ENCODE data around the gene YWHAE.

Gene YWHAE

GRCh38 chr17:1351971-1352370 is 48.1 kb downstream of the YWHAE start:
- no peak for DNase-seq (ENCODE audit: low read depth)
- H3K4me3 ChIP-seq (ENCODE audit: control insufficient read depth, low read depth, low read length), result no peak overlapping the region
- TF ChIP-seq, protein P1, sequence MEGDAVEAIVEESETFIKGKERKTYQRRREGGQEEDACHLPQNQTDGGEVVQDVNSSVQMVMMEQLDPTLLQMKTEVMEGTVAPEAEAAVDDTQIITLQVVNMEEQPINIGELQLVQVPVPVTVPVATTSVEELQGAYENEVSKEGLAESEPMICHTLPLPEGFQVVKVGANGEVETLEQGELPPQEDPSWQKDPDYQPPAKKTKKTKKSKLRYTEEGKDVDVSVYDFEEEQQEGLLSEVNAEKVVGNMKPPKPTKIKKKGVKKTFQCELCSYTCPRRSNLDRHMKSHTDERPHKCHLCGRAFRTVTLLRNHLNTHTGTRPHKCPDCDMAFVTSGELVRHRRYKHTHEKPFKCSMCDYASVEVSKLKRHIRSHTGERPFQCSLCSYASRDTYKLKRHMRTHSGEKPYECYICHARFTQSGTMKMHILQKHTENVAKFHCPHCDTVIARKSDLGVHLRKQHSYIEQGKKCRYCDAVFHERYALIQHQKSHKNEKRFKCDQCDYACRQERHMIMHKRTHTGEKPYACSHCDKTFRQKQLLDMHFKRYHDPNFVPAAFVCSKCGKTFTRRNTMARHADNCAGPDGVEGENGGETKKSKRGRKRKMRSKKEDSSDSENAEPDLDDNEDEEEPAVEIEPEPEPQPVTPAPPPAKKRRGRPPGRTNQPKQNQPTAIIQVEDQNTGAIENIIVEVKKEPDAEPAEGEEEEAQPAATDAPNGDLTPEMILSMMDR (conservative IDR thresholded peaks at IDR 0.05; ENCODE audit: control insufficient read depth, insufficient read depth, low read depth, low read length), result no peak

- no peak for DNase-seq (ENCODE audit: low read depth)
- no peak overlapping the region for H3K4me3 ChIP-seq (ENCODE audit: control insufficient read depth, low read depth, low read length)
- TF ChIP-seq, protein P1 (conservative IDR thresholded peaks at IDR 0.05; ENCODE audit: control insufficient read depth, insufficient read depth, low read depth, low read length), result no peak
Observed at GRCh38 chr17:1351275-1351674, 48.7 kb downstream of the YWHAE start.

- TF ChIP-seq, protein P1 (conservative IDR thresholded peaks at IDR 0.05; ENCODE audit: control insufficient read depth, insufficient read depth, low read depth, low read length), result no peak
- peak; percentile 68 for DNase-seq (ENCODE audit: low read depth)
- H3K4me3 ChIP-seq (ENCODE audit: control insufficient read depth, low read depth, low read length), result no peak overlapping the region
Observed at GRCh38 chr17:1347589-1348323, 52.3 kb downstream of the YWHAE start.

- TF ChIP-seq, protein P1 (conservative IDR thresholded peaks at IDR 0.05; ENCODE audit: control insufficient read depth, insufficient read depth, low read depth, low read length), result no peak
- no peak overlapping the region for H3K4me3 ChIP-seq (ENCODE audit: control insufficient read depth, low read depth, low read length)
- no peak for DNase-seq (ENCODE audit: low read depth)
Observed at GRCh38 chr17:1344521-1344920, 55.5 kb downstream of the YWHAE start.

- DNase-seq (ENCODE audit: low read depth), result no peak
- TF ChIP-seq, protein P1 (conservative IDR thresholded peaks at IDR 0.05; ENCODE audit: control insufficient read depth, insufficient read depth, low read depth, low read length), result no peak
Observed at GRCh38 chr17:1343554-1343953, 56.5 kb downstream of the YWHAE start.

GRCh38 chr17:1340371-1340770 is 59.7 kb downstream of the YWHAE start:
- TF ChIP-seq, protein P1 (conservative IDR thresholded peaks at IDR 0.05; ENCODE audit: control insufficient read depth, insufficient read depth, low read depth, low read length), result no peak
- DNase-seq (ENCODE audit: low read depth), result no peak

More at GRCh38 chr17:1343554-1343953, 56.5 kb downstream of the YWHAE start:
- no peak overlapping the region for H3K4me3 ChIP-seq (ENCODE audit: control insufficient read depth, low read depth, low read length)

More at GRCh38 chr17:1340371-1340770, 59.7 kb downstream of the YWHAE start:
- H3K4me3 ChIP-seq (ENCODE audit: control insufficient read depth, low read depth, low read length), result no peak overlapping the region
